H9 (cell line): ENCODE measurements around the gene GADD45A. TPM values are rescaled to one million over a fixed set of nuclear protein-coding genes. Genes with fewer than 3 reads are reported as not detected.

Experiments used
- DNase-seq: peaks from one replicate; pipeline ENCODE4 v3.0.0-alpha.2; 2017
- H2AFZ ChIP-seq: one replicate; pipeline ENCODE4 v1.6.1; 2013; ENCODE audit warnings: mild to moderate bottlenecking, low read length, control low read depth, moderate library complexity
- H2AK5ac ChIP-seq: 2 replicates; pipeline ENCODE4 v1.6.1; 2013; ENCODE audit warnings: low read length, control low read depth, mixed read lengths; ENCODE audit not compliant: insufficient read length
- H2BK120ac ChIP-seq: one replicate; pipeline ENCODE4 v1.6.1; 2013; ENCODE audit warnings: low read depth, mild to moderate bottlenecking, low read length, control low read depth, inconsistent platforms; ENCODE audit not compliant: poor library complexity, severe bottlenecking
- H2BK12ac ChIP-seq: 2 replicates; pipeline ENCODE4 v1.6.1; 2013; ENCODE audit warnings: low read length, control low read depth, mixed read lengths, low read depth; ENCODE audit not compliant: insufficient read length
- H2BK15ac ChIP-seq: 2 replicates; pipeline ENCODE4 v1.6.1; 2013; ENCODE audit warnings: low read depth, low read length, control low read depth
- H2BK20ac ChIP-seq: one replicate; pipeline ENCODE4 v1.6.1; 2013; ENCODE audit warnings: low read depth, mild to moderate bottlenecking, low read length, control low read depth, inconsistent platforms; ENCODE audit not compliant: poor library complexity, severe bottlenecking
- H2BK5ac ChIP-seq: 2 replicates; pipeline ENCODE4 v1.6.1; 2013; ENCODE audit warnings: low read length, control low read depth, mixed read lengths; ENCODE audit not compliant: insufficient read length
- H3K14ac ChIP-seq: 2 replicates; pipeline ENCODE4 v1.6.1; 2013; ENCODE audit warnings: low read length, control low read depth; ENCODE audit not compliant: insufficient read depth
- H3K18ac ChIP-seq: 2 replicates; pipeline ENCODE4 v1.6.1; 2013; ENCODE audit warnings: low read depth, mild to moderate bottlenecking, mixed read lengths, low read length, control low read depth; ENCODE audit not compliant: insufficient read length
- H3K23ac ChIP-seq: 2 replicates; pipeline ENCODE4 v1.6.1; 2013; ENCODE audit warnings: low read length, control low read depth, mixed read lengths, low read depth; ENCODE audit not compliant: insufficient read length
- H3K23me2 ChIP-seq: 2 replicates; pipeline ENCODE4 v1.6.1; 2013; ENCODE audit warnings: low read depth, mild to moderate bottlenecking, mixed read lengths, low read length, control low read depth; ENCODE audit not compliant: insufficient read length, poor library complexity, severe bottlenecking
- H3K27ac ChIP-seq: 2 replicates; pipeline ENCODE4 v1.5.1; 2013; ENCODE audit warnings: low read length, control low read depth, mixed read lengths, low read depth; ENCODE audit not compliant: insufficient read length
- H3K27me3 ChIP-seq: 2 replicates; pipeline ENCODE4 v1.6.1; 2013; ENCODE audit warnings: low read length, control low read depth, inconsistent platforms; ENCODE audit not compliant: insufficient read depth
- H3K4ac ChIP-seq: 2 replicates; pipeline ENCODE4 v1.6.1; 2013; ENCODE audit warnings: low read depth, mild to moderate bottlenecking, control low read depth, inconsistent platforms, low read length, moderate library complexity
- H3K4me1 ChIP-seq: 2 replicates; pipeline ENCODE4 v1.6.1; 2013; ENCODE audit warnings: low read length, control low read depth, inconsistent platforms; ENCODE audit not compliant: insufficient read depth
- H3K4me2 ChIP-seq: 2 replicates; pipeline ENCODE4 v1.6.1; 2013; ENCODE audit warnings: low read length, control low read depth, mixed read lengths; ENCODE audit not compliant: insufficient read length, insufficient read depth
- H3K56ac ChIP-seq: 2 replicates; pipeline ENCODE4 v1.6.1; 2013; ENCODE audit warnings: low read depth, mild to moderate bottlenecking, mixed read lengths, low read length, control low read depth; ENCODE audit not compliant: insufficient read length
- H3K79me1 ChIP-seq: 2 replicates; pipeline ENCODE4 v1.6.1; 2013; ENCODE audit warnings: low read depth, mild to moderate bottlenecking, moderate library complexity, low read length, control low read depth, inconsistent platforms; ENCODE audit not compliant: insufficient read depth, poor library complexity, severe bottlenecking
- H3K79me2 ChIP-seq: 2 replicates; pipeline ENCODE4 v1.6.1; 2013; ENCODE audit warnings: low read length, control low read depth, inconsistent platforms; ENCODE audit not compliant: insufficient read depth
- H3K9ac ChIP-seq: 2 replicates; pipeline ENCODE4 v1.6.1; 2013; ENCODE audit warnings: low read length, control low read depth, mixed read lengths; ENCODE audit not compliant: insufficient read length; ENCODE audit errors: extremely low read depth
- H3K9me3 ChIP-seq: one replicate; pipeline ENCODE4 v1.6.1; 2013; ENCODE audit warnings: low read depth, low read length, inconsistent platforms; ENCODE audit not compliant: control insufficient read depth
- H3T11ph ChIP-seq: one replicate; pipeline ENCODE4 v1.6.1; 2013; ENCODE audit warnings: mild to moderate bottlenecking, low read length, control low read depth, inconsistent platforms
- H4K20me1 ChIP-seq: one replicate; pipeline ENCODE4 v1.6.1; 2013; ENCODE audit not compliant: control insufficient read depth, insufficient read length, insufficient read depth
- H4K5ac ChIP-seq: 2 replicates; pipeline ENCODE4 v1.6.1; 2013; ENCODE audit warnings: low read depth, mild to moderate bottlenecking, mixed read lengths, low read length, control low read depth; ENCODE audit not compliant: insufficient read length
- H4K8ac ChIP-seq: replicated peaks from 2 replicates; pipeline ENCODE4 v1.6.1; 2013; ENCODE audit warnings: low read length, control low read depth, mixed read lengths, low read depth; ENCODE audit not compliant: insufficient read length
- H4K91ac ChIP-seq: 2 replicates; pipeline ENCODE4 v1.6.1; 2013; ENCODE audit warnings: low read depth, mild to moderate bottlenecking, moderate library complexity, mixed read lengths, low read length, control low read depth; ENCODE audit not compliant: insufficient read length
- H3K27ac Mint-ChIP-seq, 3 experiments: 2 replicates in 2 of 3; 3 replicates in 1 of 3; pipeline ENCODE4 v1.8.0; 2020 to 2021; ENCODE audit warnings: mixed read lengths in 3 of 3, mild to moderate bottlenecking in 1 of 3, moderate library complexity in 1 of 3
- H3K27me3 Mint-ChIP-seq: 2 replicates; pipeline ENCODE4 v1.8.0; 2021; ENCODE audit warnings: low read depth, mild to moderate bottlenecking, moderate library complexity, mixed read lengths
- H3K36me3 Mint-ChIP-seq, 3 experiments: 2 replicates in 2 of 3; 3 replicates in 1 of 3; pipeline ENCODE4 v1.8.0; 2020 to 2021; ENCODE audit warnings: low read depth in 3 of 3, mixed read lengths in 3 of 3; ENCODE audit not compliant: insufficient read depth in 1 of 3
- H3K4me1 Mint-ChIP-seq, 2 experiments: 2 replicates each; pipeline ENCODE4 v1.8.0; 2020; ENCODE audit warnings: mixed read lengths in 2 of 2
- H3K4me3 Mint-ChIP-seq, 2 experiments: 2 replicates in 1 of 2; 3 replicates in 1 of 2; pipeline ENCODE4 v1.8.0; 2020 to 2021; ENCODE audit warnings: mild to moderate bottlenecking in 2 of 2, mixed read lengths in 2 of 2, moderate library complexity in 1 of 2
- H3K9me3 Mint-ChIP-seq, 2 experiments: 2 replicates in 1 of 2; 3 replicates in 1 of 2; pipeline ENCODE4 v1.8.0; 2020; ENCODE audit warnings: mild to moderate bottlenecking in 2 of 2, mixed read lengths in 2 of 2, moderate library complexity in 1 of 2
- CTCF ChIP-seq: fragments of 200-600 bp; sonication (generic); conservative IDR thresholded peaks from 3 replicates; pipeline ENCODE4 v1.8.0; 2021; ENCODE audit warnings: antibody characterized with exemption, mild to moderate bottlenecking
- WGBS: extraction: QIAGEN DNeasy Blood & Tissue Kit; methylation state at CpG from one replicate; pipeline ENCODE4 v1.1.7; 2013; ENCODE audit warnings: missing lambda C conversion rate, low lambda C conversion rate, mixed read lengths; ENCODE audit not compliant: insufficient read length; ENCODE audit errors: extremely low coverage; 5-methylcytosine and 5-hydroxymethylcytosine counted together
- total RNA-seq: library from RNA; stranded (reverse); gene quantifications from 2 replicates; pipeline ENCODE4 v1.2.1, GENCODE V29; 2021

GADD45A gene
- total RNA-seq, 1 experiment from 2014 or later: 22.8 TPM

GRCh38 chr1:67723126-67723525 lies 38.1 kb downstream of the GADD45A start:
- Mint-ChIP-seq H3K27ac (no peak overlapping the region), H3K36me3 (no peaks in the 10 kb centered on the region), H3K4me1 (peaks cover 8 to 13% of the 10 kb centered on the region in 2 experiments), H3K4me3 (no peak overlapping the region), H3K9me3 (no peaks in the 10 kb centered on the region), H3K27me3 (no peaks in the 10 kb centered on the region)
- Histone ChIP-seq H2AFZ (no peak overlapping the region), H2BK20ac (no peak overlapping the region), H3K14ac (no peak overlapping the region), H3K4me2 (no peak overlapping the region), H2BK15ac (no peak overlapping the region), H3K23ac (no peak overlapping the region), H3K18ac (no peak overlapping the region), H3K4me1 (peaks cover 3% of the 10 kb centered on the region), H3K56ac (no peak overlapping the region), H2BK120ac (no peak overlapping the region), H3K79me2 (no peaks in the 10 kb centered on the region), H3K4ac (no peak overlapping the region), H4K5ac (no peak overlapping the region), H3K23me2 (no peaks in the 10 kb centered on the region), H2BK12ac (no peak overlapping the region), H4K8ac (no peak overlapping the region), H3K9me3 (no peaks in the 10 kb centered on the region), H2AK5ac (no peak overlapping the region), H4K20me1 (no peaks in the 10 kb centered on the region), H4K91ac (no peak overlapping the region), H3K79me1 (no peaks in the 10 kb centered on the region), H2BK5ac (no peak overlapping the region), H3K27ac (no peak overlapping the region), H3K9ac (no peak overlapping the region), H3T11ph (no peak overlapping the region), H3K27me3 (no peaks in the 10 kb centered on the region)
- WGBS: no CpG with 5 or more reads among the region's 1 CpG
- DNase-seq: no peak
- no peak for TF ChIP-seq CTCF
